GM12865 (cell line): ENCODE results near the gene RFPL1.

Source experiments
- DNase-seq: peaks from one replicate; pipeline ENCODE4 v3.0.0; 2010; ENCODE audit warnings: low read depth
- H3K4me3 ChIP-seq: 2 replicates; pipeline ENCODE4 v1.5.1; 2011; ENCODE audit warnings: mild to moderate bottlenecking, low read depth, low read length, control low read depth
- TF ChIP-seq, protein P1 (sequence below): IDR thresholded peaks from 2 replicates; pipeline ENCODE4 v1.5.1; 2011; ENCODE audit warnings: low read length, control low read depth, low read depth, inconsistent platforms; ENCODE audit not compliant: insufficient read depth; ENCODE audit errors: missing control alignments

Gene RFPL1

DNA sequence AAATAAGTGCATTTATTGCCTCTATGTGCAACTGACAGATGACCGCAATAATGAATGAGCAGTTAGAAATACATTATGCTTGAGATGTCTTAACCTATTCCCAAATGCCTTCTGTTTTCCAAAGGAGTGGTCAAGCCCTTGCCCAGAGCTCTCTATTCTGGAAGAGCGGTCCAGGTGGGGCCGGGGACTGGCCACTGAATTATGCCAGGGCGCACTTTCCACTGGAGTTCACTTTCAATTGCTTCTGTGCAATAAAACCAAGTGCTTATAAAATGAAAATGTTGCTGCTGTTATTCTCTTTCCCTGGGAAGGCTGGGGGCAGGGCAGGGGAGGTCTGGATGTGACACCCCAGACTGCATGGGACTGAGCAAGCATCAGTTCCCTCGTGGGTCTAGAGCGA, 52.6 kb downstream of the RFPL1 start:
- no peak overlapping the region for H3K4me3 ChIP-seq
- TF ChIP-seq, protein P1, sequence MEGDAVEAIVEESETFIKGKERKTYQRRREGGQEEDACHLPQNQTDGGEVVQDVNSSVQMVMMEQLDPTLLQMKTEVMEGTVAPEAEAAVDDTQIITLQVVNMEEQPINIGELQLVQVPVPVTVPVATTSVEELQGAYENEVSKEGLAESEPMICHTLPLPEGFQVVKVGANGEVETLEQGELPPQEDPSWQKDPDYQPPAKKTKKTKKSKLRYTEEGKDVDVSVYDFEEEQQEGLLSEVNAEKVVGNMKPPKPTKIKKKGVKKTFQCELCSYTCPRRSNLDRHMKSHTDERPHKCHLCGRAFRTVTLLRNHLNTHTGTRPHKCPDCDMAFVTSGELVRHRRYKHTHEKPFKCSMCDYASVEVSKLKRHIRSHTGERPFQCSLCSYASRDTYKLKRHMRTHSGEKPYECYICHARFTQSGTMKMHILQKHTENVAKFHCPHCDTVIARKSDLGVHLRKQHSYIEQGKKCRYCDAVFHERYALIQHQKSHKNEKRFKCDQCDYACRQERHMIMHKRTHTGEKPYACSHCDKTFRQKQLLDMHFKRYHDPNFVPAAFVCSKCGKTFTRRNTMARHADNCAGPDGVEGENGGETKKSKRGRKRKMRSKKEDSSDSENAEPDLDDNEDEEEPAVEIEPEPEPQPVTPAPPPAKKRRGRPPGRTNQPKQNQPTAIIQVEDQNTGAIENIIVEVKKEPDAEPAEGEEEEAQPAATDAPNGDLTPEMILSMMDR: no peak
- no peak for DNase-seq
